SHP77 treated with DMSO at 0.1 percent for 48 hours (cell line): ENCODE results near the gene OR2A14.
"Not testable (repeated sequence)": the region's sequence is repeated elsewhere in the genome, so short reads cannot be mapped to it uniquely, and the experiment has no call there.

Experiments used
- DNase-seq: peaks from one replicate; lab custom pipeline; 2025; lab: John Stamatoyannopoulos, UW

OR2A14 gene

DNA sequence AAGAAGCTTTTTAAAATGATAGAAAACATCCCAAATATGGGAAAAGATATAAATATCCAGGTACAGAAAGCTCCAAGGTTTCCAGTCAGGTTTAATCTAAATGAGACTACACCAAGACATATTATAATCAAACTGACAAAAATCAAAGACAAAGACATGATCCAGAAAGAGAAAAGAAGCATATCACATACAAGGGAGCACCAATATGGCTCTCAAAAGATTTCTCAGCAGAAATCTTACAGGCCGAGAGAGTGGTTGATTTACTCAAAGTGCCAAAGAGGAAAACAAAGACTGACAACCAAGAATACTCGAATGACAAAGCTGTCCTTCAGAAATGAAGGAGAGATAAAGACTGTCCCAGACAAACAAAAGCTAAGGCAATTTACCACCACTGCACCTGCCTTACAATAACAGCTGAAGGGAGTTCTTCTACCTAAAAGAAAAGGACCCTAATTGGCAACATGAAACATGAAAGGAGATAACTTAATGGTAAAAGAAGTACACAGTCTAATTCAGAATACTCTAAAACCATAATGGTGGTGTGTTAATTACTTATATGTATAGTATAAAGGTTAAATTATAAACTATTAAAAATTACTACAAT, 25.4 kb downstream of the OR2A14 start:
- DNase-seq = no peak

DNA sequence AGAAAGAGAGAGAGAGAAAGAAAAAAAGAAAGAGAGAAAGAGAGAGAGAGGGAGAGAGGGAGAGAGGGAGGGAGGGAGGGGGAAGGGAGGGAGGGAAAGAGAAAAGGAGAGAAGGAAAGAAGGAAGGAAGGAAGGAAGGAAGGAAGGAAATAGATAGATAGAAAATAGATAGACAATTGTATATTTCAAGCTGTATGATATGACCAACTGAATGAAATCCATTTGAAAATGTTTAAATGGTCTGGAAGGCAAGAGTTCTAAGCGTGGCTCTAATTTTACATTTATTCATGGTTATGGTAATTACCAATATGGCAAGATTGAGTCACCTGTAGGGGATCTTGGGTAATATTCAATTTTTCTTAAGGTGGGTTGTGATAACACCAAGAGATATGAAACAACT, 35.9 kb downstream of the OR2A14 start:
- no peak for DNase-seq

DNA sequence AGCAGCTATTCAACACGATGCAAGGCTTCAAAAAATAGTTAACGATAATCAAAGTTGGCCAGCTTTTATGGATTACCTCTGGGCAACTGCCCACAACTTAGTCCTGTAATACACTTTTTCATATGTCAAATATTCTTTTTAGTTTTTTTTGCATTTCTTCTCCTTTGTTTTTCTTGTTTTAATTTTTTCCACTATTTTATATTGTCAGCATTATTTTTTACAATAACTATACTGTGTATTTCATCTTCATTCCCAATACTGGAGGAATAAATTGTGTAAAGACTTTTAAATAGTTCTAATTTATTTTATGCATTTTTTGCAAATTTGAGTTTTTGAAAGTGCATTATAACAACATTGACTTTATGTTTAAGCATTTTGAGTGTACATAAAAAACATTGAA, 41.8 kb downstream of the OR2A14 start:
- no peak for DNase-seq

DNA sequence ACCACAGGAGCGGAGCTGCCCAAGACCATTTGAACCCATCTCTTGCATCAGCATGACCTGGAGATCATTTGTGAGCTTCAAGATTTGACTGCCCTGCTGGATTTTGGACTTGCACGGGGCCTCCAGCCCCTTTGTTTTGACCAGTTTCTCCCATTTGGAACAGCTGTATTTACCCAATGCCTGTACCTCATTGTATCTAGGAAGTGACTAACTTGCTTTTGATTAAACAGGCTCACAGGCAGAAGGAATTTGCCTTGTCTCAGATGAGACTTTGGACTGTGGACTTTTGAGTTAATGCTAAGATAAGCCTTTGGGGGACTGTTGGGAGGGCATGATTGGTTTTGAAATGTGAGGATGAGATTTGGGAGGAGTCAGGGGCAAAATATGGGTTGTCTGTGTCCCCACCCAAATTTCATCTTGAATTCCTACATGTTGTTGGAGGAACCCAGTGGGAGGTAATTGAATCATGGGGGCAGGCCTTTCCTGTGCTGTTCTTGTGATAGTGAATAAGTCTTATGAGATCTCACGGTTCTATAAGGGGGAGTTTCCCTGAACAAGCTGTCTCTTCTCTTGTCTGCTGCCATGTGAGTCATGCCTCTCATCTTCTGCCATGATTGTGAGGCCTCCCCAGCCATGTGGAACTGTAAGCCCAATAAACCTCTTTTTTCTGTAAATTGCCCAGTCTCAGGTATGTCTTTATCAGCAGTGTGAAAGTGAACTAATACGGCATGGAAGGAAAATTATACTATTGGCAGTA, 48.8 kb downstream of the OR2A14 start:
- not testable (repeated sequence) for DNase-seq

DNA sequence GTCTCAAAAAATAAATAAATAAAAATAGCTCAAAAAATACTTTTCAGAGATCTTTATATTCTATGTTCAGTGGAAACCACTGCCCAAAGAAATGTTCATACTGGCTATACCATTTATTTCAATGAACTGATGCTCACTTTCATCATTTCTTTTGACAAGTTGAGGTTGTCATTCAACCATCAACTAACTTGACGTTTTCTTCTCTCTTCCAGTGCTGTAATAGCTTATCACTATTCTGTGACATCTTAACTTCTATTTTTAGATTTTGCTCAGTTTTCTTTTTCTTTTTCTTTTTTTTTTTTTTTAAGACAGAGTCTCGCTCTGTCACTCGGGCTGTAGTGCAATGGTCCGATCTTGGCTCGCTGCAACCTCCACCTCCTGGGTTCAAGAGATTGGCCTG, 51.6 kb downstream of the OR2A14 start:
- no peak for DNase-seq

DNA sequence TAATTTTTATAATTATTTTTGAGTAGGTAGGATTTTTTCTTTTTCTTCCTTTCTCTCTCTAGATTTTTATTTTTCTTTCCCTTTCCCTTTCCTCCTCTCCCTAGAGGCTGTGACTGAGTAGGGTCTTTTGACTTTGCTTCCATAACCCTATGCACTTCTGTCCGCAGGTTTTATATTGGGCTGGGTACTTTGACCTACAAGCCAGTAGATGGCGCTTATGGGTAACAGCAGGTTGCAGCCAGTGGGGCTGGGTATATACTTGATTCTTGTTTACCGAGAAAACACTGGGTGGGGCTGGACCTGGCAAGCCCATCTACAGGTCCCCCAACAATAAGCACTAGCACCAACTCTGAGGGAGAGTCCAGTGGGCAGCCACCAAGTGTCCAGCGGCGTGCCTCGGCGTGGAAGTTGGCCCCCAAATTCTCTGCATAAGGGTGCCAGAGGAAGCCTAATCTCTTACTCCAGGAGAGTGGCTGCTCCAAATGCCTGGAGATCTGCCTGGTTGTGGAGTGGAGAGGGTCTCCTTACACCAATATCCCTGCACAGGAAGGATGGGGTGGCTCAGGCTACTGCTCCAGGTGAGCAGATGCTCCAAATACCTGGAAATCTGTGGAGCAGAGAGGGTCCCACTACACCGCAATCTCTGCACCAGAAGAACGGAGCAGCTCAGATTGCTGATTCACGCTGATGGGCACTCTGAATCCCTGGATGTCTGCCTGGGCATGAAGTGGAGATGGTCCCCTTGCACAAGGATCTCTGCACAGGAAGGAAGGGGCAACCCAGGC, 55.6 kb downstream of the OR2A14 start:
- DNase-seq = not testable (repeated sequence)

DNA sequence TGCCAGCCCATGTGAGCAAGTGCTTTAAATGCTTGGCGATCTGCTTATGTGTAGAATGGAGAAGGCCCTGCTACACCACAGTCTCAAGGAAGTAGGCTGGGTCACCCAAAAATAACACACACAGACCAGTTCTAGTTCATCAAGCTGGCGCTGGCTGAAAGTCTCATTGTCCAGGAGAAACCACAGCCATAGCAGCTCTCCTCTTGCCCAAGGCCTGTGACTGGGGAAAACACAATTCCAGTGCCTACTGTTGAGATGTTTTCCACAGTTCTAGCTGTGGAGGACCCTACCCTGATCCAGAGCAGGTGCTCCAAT, 56.1 kb downstream of the OR2A14 start:
- not testable (repeated sequence) for DNase-seq
